A673 (cell line): Measurements from ENCODE around the gene WDFY3.
"Not testable (repeated sequence)": the region's sequence is repeated elsewhere in the genome, so short reads cannot be mapped to it uniquely, and the experiment has no call there.

Experiments used
- EZH2 ChIP-seq: fragments of 200-600 bp; sonication (generic); IDR thresholded peaks from 2 replicates; pipeline ENCODE4 v1.6.1; 2017; ENCODE audit warnings: borderline replicate concordance, low read depth, mild to moderate bottlenecking, mixed read lengths, antibody characterized with exemption, low read length; ENCODE audit not compliant: poor library complexity, severe bottlenecking
- TF ChIP-seq, protein P1 (sequence below): fragments of 300-800, 200-600 bp; sonication (generic); conservative IDR thresholded peaks from 2 replicates; pipeline ENCODE4 v1.5.1; 2017; ENCODE audit warnings: low read depth, mild to moderate bottlenecking, antibody characterized with exemption, low read length, moderate library complexity, mixed read lengths

DNA sequence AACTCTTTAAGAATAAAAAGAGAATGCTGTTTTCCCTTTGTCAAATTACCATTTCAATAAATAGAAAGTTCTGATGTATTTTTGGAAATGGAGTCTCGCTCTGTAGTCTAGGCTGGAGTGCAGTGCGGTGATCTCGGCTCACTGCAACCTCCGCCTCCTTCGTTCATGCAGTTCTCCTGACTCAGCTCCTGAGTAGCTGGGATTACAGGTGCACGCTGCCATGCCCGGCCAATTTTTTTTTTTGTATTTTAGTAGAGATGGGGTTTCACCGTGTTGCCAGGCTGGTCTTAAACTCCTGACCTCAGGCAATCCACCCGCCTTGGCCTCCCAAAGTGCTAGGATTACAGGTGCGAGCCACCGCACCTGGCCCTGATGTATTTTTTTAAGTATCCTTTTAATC lies 159.9 kb downstream of the WDFY3 start:
- TF ChIP-seq, protein P1, sequence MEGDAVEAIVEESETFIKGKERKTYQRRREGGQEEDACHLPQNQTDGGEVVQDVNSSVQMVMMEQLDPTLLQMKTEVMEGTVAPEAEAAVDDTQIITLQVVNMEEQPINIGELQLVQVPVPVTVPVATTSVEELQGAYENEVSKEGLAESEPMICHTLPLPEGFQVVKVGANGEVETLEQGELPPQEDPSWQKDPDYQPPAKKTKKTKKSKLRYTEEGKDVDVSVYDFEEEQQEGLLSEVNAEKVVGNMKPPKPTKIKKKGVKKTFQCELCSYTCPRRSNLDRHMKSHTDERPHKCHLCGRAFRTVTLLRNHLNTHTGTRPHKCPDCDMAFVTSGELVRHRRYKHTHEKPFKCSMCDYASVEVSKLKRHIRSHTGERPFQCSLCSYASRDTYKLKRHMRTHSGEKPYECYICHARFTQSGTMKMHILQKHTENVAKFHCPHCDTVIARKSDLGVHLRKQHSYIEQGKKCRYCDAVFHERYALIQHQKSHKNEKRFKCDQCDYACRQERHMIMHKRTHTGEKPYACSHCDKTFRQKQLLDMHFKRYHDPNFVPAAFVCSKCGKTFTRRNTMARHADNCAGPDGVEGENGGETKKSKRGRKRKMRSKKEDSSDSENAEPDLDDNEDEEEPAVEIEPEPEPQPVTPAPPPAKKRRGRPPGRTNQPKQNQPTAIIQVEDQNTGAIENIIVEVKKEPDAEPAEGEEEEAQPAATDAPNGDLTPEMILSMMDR, result not testable (repeated sequence)
- not testable (repeated sequence) for TF ChIP-seq EZH2
